NT2/D1 (cell line): ENCODE measurements around the gene CPE.

Source experiments
- SUZ12 ChIP-seq: IDR thresholded peaks from 2 replicates; pipeline ENCODE4 v1.6.1; 2011; ENCODE audit not compliant: insufficient read length, insufficient read depth; ENCODE audit errors: extremely low read depth
- YY1 ChIP-seq: IDR thresholded peaks from 2 replicates; pipeline ENCODE4 v1.6.1; 2011; ENCODE audit not compliant: insufficient read length, insufficient read depth
- ZNF274 ChIP-seq: IDR thresholded peaks from 2 replicates; pipeline ENCODE4 v1.6.1; 2011; ENCODE audit warnings: mild to moderate bottlenecking, low read depth, low read length

DNA sequence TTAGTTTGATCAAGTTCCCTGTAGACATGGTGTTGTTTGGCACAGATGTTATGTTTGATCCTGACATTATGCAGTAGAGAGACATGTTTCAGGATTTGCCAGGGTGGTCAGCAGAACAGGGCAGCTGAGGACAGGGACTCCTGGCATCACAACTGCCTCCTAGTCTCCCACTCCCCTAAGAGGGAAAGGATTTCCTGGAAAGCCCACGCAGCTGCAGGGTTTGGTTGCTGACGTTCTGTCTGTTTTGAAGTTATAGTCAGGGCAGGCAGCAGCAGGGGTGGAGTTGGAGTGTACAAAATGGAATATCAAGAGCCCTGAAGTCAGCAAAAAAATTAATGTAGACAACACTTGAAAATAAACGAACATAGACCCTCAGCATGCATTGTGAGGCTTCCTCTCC, 125.4 kb downstream of the CPE start:
- no peak for TF ChIP-seq YY1
- TF ChIP-seq ZNF274, result no peak
- TF ChIP-seq SUZ12, result no peak
